OCI-M2 (cell line): ENCODE data around the gene PRDM16.
"Not testable (repeated sequence)": the region's sequence is repeated elsewhere in the genome, so short reads cannot be mapped to it uniquely, and the experiment has no call there.

ENCODE experiments used
- DNase-seq: peaks from one replicate; lab custom pipeline; 2025; ENCODE audit not compliant: unreplicated experiment; lab: John Stamatoyannopoulos, UW

PRDM16 gene

GRCh38 chr1:3237994-3238702 is 169.1 kb downstream of the PRDM16 start:
- DNase-seq, result no peak

- DNase-seq, result no peak
Observed at GRCh38 chr1:3238703-3239278, 169.8 kb downstream of the PRDM16 start.

GRCh38 chr1:3239991-3240390 is 171.0 kb downstream of the PRDM16 start:
- DNase-seq, result not testable (repeated sequence)

GRCh38 chr1:3240524-3241235 is 171.7 kb downstream of the PRDM16 start:
- no peak for DNase-seq

GRCh38 chr1:3241236-3241550 is 172.2 kb downstream of the PRDM16 start:
- DNase-seq, result no peak

GRCh38 chr1:3241673-3242407 is 172.8 kb downstream of the PRDM16 start:
- no peak for DNase-seq

GRCh38 chr1:3242408-3243260 is 173.6 kb downstream of the PRDM16 start:
- no peak for DNase-seq

- DNase-seq, result no peak
Observed at GRCh38 chr1:3243304-3243703, 174.3 kb downstream of the PRDM16 start.

GRCh38 chr1:3244025-3244926 is 175.3 kb downstream of the PRDM16 start:
- no peak for DNase-seq

GRCh38 chr1:3244927-3245315 is 175.9 kb downstream of the PRDM16 start:
- DNase-seq, result no peak

GRCh38 chr1:3245344-3245743 is 176.3 kb downstream of the PRDM16 start:
- no peak for DNase-seq

- no peak for DNase-seq
Observed at GRCh38 chr1:3245768-3246167, 176.8 kb downstream of the PRDM16 start.

- DNase-seq, result no peak
Observed at GRCh38 chr1:3246251-3246650, 177.2 kb downstream of the PRDM16 start.

GRCh38 chr1:3247521-3248121 is 178.6 kb downstream of the PRDM16 start:
- no peak for DNase-seq

GRCh38 chr1:3248155-3249141 is 179.4 kb downstream of the PRDM16 start:
- no peak for DNase-seq

GRCh38 chr1:3249231-3249630 is 180.2 kb downstream of the PRDM16 start:
- DNase-seq, result no peak

- DNase-seq, result no peak
Observed at GRCh38 chr1:3249631-3250501, 180.9 kb downstream of the PRDM16 start.
